GM08714 (cell line): ENCODE measurements around the gene FBXL7.

Source experiments
- H3K4me3 ChIP-seq: fragments of 200-500 bp; sonication (Bioruptor generic); 2 replicates; pipeline ENCODE4 v1.5.1; 2014; ENCODE audit warnings: mild to moderate bottlenecking, low read length, inconsistent platforms
- ZNF274 ChIP-seq: IDR thresholded peaks from 2 replicates; pipeline ENCODE4 v1.6.1; 2012; ENCODE audit warnings: mild to moderate bottlenecking, low read depth, low read length

Gene FBXL7

DNA sequence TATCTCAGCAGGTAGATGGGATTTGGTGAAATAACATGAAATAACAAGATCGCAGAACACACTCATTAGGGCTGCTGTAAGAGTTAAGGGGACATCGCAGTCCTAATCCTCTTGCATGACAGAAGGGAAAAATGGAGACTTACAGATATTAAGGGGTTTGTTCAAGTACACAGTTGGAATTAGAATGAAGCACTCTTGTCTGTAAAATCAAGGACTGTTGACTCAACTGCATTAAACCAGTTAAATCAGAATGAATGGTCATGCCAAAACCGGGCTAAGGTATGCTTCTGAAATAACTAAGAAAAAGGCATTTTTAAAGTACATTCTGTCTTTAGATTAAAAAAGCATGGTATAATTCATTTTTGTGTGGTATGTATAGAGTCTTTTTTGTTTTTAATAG is 95.9 kb downstream of the FBXL7 start:
- TF ChIP-seq ZNF274, result no peak
- H3K4me3 ChIP-seq, result no peak overlapping the region

DNA sequence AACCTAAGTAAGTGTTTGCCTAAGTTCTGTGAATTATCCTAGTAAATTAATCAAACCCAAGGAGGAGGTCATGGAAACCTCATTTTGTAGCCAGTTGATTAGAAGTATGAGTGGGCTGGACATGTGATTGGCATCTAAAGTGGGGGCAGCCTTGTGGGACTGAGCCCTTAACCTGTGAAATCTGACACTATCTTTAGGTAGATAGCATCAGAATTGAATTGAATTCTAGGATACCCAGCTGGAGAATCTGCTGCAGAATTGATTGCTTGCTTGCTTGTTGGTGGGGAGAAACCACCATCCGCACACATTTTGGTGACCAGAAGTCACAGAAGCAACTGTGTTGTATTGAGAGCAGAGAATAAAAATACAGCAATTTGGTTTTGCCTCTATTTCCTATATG is 97.0 kb downstream of the FBXL7 start:
- TF ChIP-seq ZNF274, result no peak
- no peak overlapping the region for H3K4me3 ChIP-seq

DNA sequence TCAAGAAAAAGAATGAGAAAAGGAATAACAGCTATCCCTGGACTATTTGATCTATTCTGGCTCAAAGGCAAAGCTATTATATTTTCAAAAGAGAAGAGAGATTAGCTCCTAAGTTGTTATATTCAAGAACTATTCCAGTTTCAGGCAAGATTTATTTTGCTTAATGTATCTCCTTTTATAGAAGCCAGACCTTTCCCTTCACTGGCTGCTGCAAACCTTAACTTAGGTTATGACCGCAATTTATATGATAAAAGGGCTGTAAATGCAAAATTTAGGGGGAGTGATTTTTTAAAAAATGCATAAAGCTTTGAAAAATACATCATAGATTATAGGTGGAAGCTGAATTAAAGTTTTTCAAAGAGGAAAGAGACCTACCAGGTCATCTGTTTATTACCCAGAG is 97.8 kb downstream of the FBXL7 start:
- no peak for TF ChIP-seq ZNF274
- no peak overlapping the region for H3K4me3 ChIP-seq

DNA sequence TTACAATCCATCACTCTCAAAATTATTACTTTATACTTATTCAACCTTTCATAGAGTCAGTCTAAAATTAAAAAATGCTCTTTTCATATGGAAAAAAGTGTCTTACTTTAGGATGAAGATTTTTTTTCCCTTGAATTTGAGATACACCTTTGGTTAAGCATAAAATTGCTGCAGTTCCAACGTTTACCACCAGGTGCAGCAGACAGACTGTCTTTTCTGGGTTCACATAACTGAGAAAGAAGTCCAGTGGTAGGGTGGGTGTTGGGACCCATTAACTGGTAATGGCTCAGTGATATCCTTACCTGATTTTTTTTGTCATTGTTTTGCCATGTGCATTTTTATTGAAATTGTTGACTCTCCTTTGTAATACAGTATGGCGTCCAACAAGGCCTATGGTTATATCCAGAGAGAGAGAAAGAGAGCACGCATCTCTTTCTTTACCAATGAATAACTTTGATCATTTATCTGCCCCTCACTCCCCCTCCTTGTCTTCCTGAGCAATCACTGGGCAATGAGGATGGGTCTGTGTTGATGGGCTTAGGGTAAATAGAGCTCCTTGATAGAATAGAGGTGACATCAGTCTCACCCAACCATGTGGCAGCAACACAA is 98.4 kb downstream of the FBXL7 start:
- TF ChIP-seq ZNF274, result no peak

DNA sequence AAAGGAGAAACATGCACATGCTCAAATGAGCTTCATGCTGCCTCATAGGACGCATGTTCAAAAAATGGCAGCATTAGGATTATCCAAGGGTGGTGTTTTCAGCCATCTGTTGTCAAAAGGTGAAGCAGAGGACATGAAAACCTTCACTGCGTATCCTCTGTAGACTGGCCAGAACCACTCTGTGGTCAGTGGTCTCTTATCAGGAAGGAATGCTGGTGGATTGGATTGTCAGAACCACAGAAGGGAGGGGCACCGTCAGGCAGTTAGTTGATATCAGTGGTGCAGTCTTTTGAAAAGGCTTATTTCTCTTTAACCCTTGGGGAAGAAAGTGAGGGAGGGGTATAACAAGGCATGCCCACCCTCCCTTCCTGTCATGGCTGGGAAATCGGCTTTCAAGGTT is 100.1 kb downstream of the FBXL7 start:
- H3K4me3 ChIP-seq, result no peak overlapping the region
- TF ChIP-seq ZNF274, result no peak

More for the DNA sequence above, 98.4 kb downstream of the FBXL7 start:
- no peak overlapping the region for H3K4me3 ChIP-seq

DNA sequence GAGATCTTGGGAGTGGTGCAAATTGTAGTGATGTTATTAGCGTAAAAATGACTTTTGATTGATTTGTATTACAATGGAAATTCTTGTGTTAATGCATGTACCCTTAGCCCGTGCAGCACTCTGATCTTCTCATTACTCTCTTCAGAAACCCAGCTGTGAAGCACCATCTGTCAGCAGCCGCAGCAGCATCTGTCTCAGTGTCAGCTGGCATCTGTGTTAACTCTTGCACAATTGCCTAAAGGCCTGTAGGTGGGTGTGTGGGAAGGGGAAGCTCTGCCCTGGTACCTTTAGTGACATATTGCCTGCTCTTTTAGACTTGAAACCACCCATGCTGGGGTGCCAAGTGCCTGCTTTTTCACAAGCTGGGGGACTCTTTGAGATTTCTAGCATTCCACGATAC is 101.3 kb downstream of the FBXL7 start:
- TF ChIP-seq ZNF274, result no peak
- no peak overlapping the region for H3K4me3 ChIP-seq

DNA sequence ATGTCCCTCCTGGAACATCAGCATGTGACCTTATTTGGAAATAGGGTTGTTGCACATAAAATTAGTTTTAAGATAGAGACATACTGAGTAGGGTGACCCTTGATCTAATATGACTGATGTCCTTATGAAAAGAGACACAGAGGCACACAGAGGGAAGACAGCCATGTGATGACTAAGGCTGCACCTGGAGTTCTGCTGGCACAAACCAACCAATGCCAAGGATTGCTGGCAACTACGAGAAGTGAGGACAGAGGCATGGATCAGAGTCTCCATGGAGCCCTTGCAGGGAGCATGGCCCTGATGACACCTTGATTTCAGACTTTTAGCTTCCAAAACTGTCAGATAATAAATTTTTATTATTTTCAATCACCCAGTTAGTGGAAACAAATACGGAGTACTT is 101.9 kb downstream of the FBXL7 start:
- no peak for TF ChIP-seq ZNF274
- H3K4me3 ChIP-seq, result no peak overlapping the region

DNA sequence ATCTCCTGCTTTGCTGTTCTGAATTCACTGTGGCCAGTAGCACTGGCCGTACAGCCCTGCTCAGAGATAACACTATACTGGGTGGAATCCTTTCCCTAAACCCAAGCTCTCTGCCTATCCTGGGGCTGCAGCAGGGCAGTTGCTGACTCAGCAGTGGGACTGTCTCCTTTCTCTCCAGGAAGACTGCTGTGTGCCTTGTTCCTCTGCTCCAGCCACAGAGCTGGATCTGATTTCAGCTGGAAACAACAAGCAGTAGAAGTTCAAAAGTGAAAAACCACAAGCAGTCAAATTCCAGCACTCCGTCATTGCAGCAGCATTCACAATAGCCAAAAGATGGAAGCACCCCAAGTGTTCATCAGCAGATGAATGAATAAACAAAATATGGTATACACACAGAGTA is 105.0 kb downstream of the FBXL7 start:
- no peak for TF ChIP-seq ZNF274
- no peak overlapping the region for H3K4me3 ChIP-seq

DNA sequence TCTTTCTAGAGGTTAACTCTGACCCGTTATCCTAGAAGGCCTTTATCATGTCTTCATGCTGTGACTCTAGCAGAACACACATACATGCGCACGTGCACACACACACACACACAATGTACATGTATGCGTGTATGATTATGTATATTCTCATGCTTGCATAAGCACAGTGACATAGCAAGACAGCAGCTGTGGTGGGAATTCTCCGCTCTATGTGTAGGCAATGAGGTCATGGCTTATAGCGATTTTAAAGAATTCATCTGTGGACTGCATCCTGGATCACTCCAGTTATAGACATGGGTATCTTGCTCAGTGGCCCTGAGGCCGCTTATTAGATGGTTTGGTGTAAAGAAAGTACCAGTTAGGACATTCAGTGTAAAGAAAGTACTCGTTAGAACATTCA is 106.2 kb downstream of the FBXL7 start:
- TF ChIP-seq ZNF274, result no peak
- no peak overlapping the region for H3K4me3 ChIP-seq

DNA sequence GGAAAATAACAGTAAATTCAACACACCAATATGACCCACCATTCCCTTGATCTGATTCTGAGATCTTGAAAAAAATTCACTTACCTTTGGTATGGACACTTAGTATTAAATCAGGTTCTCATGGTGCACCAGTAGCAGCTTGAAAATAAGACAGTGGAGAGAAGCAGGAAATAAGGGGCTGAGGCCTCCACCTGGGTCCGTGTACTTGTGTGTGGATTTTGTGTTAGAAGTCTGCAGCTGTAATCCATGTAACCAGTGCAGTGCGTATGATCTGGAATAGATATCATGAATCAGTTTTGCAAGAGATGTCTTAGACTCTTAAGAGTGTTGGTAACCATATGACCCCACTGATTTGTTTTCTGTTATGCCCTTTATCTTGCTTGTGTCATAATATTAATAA is 107.1 kb downstream of the FBXL7 start:
- no peak for TF ChIP-seq ZNF274

DNA sequence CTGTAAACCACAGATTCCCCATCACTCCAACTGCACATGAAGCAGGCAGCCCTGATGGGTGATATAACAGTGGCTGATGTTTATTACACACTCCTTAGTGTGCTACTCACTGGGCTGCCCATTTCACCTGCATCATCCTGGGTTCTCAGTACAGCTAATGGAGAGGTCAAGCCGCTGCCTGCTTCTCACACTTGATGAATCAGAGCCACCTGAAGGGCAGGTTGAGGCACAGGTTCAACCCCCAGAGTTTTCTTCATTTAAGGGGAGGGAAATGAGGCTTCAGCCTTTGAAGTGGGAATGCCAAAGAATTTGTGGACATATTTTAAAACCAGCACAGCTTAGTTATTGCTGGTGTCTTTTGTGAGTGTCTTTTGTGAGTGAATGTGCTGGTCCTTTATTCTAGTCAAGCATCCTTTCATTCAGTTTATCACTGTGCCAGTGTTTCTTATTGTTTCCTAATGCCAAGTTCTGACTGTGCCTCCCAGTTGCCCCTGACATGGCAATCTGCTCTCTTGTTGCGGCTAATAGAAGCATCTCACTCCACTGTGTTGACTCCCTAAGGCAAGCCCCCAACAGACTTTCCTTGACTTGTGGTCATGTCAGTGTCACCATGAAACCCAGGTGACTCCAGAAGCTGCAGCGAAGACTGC is 109.2 kb downstream of the FBXL7 start:
- no peak for TF ChIP-seq ZNF274
- H3K4me3 ChIP-seq, result no peak overlapping the region

More for the DNA sequence above, 107.1 kb downstream of the FBXL7 start:
- H3K4me3 ChIP-seq, result no peak overlapping the region

DNA sequence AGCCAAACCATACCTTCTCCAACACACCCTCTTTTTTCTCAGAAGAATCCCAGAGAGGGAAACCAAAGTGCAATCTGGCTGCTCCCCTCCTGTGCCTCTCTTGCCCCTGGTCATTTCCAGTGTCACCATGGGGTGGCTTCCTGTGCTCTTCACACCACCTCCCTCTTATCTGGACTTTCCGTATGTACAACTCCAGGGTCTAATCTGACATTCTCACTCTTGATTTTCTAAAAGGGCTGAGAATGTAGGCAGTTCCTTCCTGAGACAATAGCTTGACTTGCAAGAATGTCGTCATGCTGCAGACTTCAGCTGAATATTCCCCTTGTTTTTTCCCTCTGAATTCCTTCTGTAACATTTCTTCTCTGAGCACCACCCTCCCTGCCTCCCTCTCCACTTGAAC is 110.2 kb downstream of the FBXL7 start:
- TF ChIP-seq ZNF274, result no peak
- H3K4me3 ChIP-seq, result no peak overlapping the region

DNA sequence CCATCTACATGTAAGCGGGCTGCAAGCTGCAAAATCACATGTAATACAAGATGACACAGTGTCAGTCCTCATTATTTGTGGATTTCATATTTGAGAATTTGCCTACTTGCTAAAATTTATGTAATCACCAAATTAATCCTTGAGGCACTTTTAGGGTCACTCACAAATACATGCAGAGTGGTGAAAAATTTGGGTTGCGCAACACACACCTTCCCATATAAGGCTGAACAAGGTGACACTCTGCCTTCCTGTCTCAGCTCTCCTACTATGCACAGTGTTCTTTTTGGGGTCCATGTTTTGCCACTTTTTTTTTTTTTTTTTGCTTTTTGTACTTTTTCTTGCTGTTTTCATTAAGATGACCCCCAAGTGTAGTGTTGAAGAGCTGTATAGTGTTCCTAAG is 111.0 kb downstream of the FBXL7 start:
- H3K4me3 ChIP-seq, result no peak overlapping the region
- TF ChIP-seq ZNF274, result no peak

DNA sequence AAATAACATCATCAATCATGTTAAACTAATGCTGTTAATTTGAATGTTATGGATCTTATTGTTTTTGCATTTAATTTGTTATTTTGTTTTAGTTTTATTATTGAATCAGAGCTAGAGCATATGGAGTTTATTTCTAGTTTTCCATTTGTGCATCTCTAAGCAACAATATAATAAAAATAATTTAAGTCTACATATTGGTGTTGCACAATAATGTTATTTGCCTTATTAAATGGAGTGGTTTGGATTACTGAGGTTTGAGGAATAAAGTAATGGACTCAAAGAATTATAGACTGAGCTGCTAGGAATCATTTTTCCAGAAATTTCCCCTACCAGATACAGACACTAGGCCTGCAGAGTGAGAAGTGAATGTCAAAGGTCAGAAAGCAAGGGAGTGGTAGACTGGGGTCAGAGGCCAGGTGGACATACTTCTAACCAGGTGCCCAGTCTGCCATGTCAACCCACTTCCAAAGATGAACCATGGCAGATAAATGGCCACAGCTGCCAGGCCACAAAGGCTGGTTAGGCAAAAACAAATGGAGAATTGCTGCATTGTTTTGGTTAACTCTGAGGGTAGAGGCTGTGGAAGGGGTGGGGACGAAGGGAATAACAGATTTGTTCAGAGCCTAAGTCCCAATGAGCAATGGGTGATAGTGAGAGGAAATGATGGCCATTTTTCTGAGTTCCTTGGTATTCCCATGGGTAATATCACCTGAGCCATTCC is 113.1 kb downstream of the FBXL7 start:
- no peak overlapping the region for H3K4me3 ChIP-seq
- TF ChIP-seq ZNF274, result no peak

DNA sequence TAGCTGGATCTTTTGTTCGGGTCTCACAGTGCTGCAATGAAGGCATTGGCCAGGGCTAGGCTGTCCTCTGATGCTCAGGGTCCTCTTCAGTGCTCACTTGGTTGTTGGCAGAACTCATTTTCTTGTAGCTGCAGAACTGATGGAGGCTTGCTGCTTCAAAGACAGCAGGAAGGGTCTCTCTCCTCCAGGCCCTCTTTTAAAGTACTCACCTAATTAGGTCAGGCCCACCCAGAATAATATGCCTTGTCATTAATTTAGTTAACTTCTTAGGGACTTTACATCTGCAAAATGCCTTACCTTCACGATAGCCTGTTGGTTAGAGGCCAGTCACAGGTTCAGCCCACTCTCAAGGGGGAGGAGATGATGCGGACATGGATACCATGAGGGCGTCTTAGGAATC is 114.7 kb downstream of the FBXL7 start:
- TF ChIP-seq ZNF274, result no peak
- no peak overlapping the region for H3K4me3 ChIP-seq
